Thoracic aorta (tissue), 2 donors: ENCODE results near the gene GFRAL. TPM values are rescaled to one million over a fixed set of nuclear protein-coding genes. Genes with fewer than 3 reads are reported as not detected.

Source experiments
- ATAC-seq: fragments of 150-250 bp; one replicate; pipeline ENCODE4 v1.8.0; 2017; ENCODE audit warnings: low read depth; ENCODE audit not compliant: insufficient number of reproducible peaks, low FRiP score
- DNase-seq: peaks from one replicate; pipeline ENCODE4 v3.0.0-alpha.2; 2020; ENCODE audit warnings: low spot score
- H3K27ac ChIP-seq, 2 donors: fragments of 200-600 bp; sonication (generic); 1 replicate in 1 of 2; 2 replicates in 1 of 2; pipeline ENCODE4 v1.5.1; 2016; ENCODE audit warnings: mild to moderate bottlenecking in 2 of 2, moderate library complexity in 2 of 2
- H3K27me3 ChIP-seq: fragments of 200-600 bp; sonication (generic); replicated peaks from 2 replicates; pipeline ENCODE4 v1.6.0; 2016; ENCODE audit warnings: mild to moderate bottlenecking; ENCODE audit not compliant: insufficient read depth
- H3K36me3 ChIP-seq: fragments of 200-600 bp; sonication (generic); one replicate; pipeline ENCODE4 v1.5.1; 2016
- H3K4me1 ChIP-seq, 2 donors: fragments of 200-600 bp; sonication (generic); 1 replicate in 1 of 2; 2 replicates in 1 of 2; pipeline versions ENCODE4 v1.5.1 to v1.6.0; 2016; ENCODE audit warnings: low read depth in 2 of 2, mild to moderate bottlenecking in 1 of 2; ENCODE audit not compliant: control insufficient read depth in 1 of 2
- H3K4me3 ChIP-seq: fragments of 200-600 bp; sonication (generic); 2 replicates; pipeline ENCODE4 v1.5.1; 2016; ENCODE audit warnings: mild to moderate bottlenecking
- H3K9me3 ChIP-seq: fragments of 200-600 bp; sonication (generic); 2 replicates; pipeline ENCODE4 v1.5.1; 2016
- total RNA-seq, 2 donors: library from RNA; depleted of rRNA; stranded (reverse); fragments of >200 nt; gene quantifications; one replicate each; pipeline versions ENCODE4 v1.1.0 to v1.2.3, GENCODE V29; 2016
- TF ChIP-seq, protein P1 (sequence below): fragments of 200-600 bp; sonication (generic); IDR thresholded peaks from one replicate; pipeline ENCODE4 v1.5.1; 2019; ENCODE audit warnings: antibody characterized with exemption

GFRAL gene
- total RNA-seq, 2 donors from 2014 or later: not detected

GRCh38 chr6:55443238-55444134, 116.2 kb downstream of the GFRAL start:
- Histone ChIP-seq H3K27ac (no peak overlapping the region), H3K4me1 (no peaks in the 10 kb centered on the region), H3K4me3 (no peak overlapping the region), H3K27me3 (no peaks in the 10 kb centered on the region), H3K9me3 (no peaks in the 10 kb centered on the region), H3K36me3 (no peaks in the 10 kb centered on the region)
- DNase-seq (no peak), ATAC-seq (no peak)
- TF ChIP-seq, protein P1, sequence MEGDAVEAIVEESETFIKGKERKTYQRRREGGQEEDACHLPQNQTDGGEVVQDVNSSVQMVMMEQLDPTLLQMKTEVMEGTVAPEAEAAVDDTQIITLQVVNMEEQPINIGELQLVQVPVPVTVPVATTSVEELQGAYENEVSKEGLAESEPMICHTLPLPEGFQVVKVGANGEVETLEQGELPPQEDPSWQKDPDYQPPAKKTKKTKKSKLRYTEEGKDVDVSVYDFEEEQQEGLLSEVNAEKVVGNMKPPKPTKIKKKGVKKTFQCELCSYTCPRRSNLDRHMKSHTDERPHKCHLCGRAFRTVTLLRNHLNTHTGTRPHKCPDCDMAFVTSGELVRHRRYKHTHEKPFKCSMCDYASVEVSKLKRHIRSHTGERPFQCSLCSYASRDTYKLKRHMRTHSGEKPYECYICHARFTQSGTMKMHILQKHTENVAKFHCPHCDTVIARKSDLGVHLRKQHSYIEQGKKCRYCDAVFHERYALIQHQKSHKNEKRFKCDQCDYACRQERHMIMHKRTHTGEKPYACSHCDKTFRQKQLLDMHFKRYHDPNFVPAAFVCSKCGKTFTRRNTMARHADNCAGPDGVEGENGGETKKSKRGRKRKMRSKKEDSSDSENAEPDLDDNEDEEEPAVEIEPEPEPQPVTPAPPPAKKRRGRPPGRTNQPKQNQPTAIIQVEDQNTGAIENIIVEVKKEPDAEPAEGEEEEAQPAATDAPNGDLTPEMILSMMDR: no peak

GRCh38 chr6:55445648-55446204, 118.5 kb downstream of the GFRAL start:
- H3K4me1 ChIP-seq: no peaks in the 10 kb centered on the region
- DNase-seq (no peak), ATAC-seq (no peak)
- TF ChIP-seq, protein P1: peak; percentile 37
- H3K36me3 ChIP-seq: no peaks in the 10 kb centered on the region
- no peak overlapping the region for H3K27ac ChIP-seq
- H3K27me3 ChIP-seq: no peaks in the 10 kb centered on the region
- H3K9me3 ChIP-seq: no peaks in the 10 kb centered on the region
- no peak overlapping the region for H3K4me3 ChIP-seq

GRCh38 chr6:55447891-55448290, 120.6 kb downstream of the GFRAL start:
- Histone ChIP-seq H3K4me1 (no peaks in the 10 kb centered on the region), H3K4me3 (no peak overlapping the region), H3K27me3 (no peaks in the 10 kb centered on the region), H3K27ac (no peak overlapping the region), H3K36me3 (no peaks in the 10 kb centered on the region), H3K9me3 (no peaks in the 10 kb centered on the region)
- TF ChIP-seq, protein P1: no peak
- ATAC-seq: no peak
- no peak for DNase-seq

DNA sequence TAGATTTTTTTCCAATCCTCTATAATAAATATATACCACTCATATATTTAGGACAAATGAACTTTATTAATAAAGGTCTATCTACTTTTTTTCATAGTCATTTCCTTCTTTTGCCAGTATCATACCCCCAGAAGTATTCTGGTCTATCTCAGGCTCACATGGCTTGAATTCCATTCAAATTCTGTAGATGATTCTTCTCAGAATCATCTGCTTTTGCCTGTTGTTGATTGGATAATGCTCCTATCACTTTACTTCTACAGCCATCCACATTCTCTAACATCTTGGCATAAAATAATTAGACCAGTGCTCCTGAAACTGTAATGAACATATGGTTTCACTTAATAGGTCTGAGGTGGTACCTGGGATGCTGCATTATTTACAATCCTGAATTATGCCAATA, 121.2 kb downstream of the GFRAL start:
- H3K36me3 ChIP-seq: no peaks in the 10 kb centered on the region
- no peak overlapping the region for H3K27ac ChIP-seq
- ATAC-seq (no peak), DNase-seq (no peak)
- TF ChIP-seq, protein P1: no peak
- no peaks in the 10 kb centered on the region for H3K4me1 ChIP-seq
- no peak overlapping the region for H3K4me3 ChIP-seq
- no peaks in the 10 kb centered on the region for H3K27me3 ChIP-seq
- no peaks in the 10 kb centered on the region for H3K9me3 ChIP-seq

DNA sequence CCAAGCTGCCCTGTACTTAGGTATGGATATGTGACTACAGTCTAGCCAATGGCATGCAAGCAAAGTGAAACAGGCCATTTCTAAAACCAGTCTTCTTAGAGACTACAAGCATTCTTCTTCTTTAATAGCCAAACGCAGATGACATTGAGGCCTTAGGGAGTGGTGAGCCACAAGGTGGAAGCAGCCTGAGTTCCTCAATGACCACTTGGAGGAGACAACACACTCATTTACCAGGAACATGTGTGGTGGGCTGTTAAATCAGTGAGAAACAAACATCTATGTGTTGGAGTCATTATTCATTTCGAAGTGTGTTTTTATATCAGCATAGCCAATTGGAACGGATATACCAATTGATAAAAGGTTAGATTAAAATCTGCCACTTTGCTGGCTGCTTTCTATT, 122.0 kb downstream of the GFRAL start:
- no peaks in the 10 kb centered on the region for H3K27me3 ChIP-seq
- no peak overlapping the region for H3K27ac ChIP-seq
- ATAC-seq: no peak
- no peaks in the 10 kb centered on the region for H3K9me3 ChIP-seq
- TF ChIP-seq, protein P1: no peak
- no peaks in the 10 kb centered on the region for H3K36me3 ChIP-seq
- no peak for DNase-seq
- H3K4me3 ChIP-seq: no peak overlapping the region
- no peaks in the 10 kb centered on the region for H3K4me1 ChIP-seq
